ENCODE data around the gene ANKRD30B.
"Not testable (repeated sequence)": the region's sequence is repeated elsewhere in the genome, so short reads cannot be mapped to it uniquely, and the experiment has no call there.

GRCh38 chr18:14796876-14797275 lies 48.9 kb downstream of the ANKRD30B start:
- TF ChIP-seq POLR2AphosphoS5 (IDR thresholded peaks at IDR 0.05; ENCODE audit: low read depth, low read length); REST (IDR thresholded peaks at IDR 0.05; ENCODE audit: insufficient read depth in 1 of 2, low read depth in 2 of 2, low read length in 1 of 2): not testable (repeated sequence)
- TF ChIP-seq, protein P1, sequence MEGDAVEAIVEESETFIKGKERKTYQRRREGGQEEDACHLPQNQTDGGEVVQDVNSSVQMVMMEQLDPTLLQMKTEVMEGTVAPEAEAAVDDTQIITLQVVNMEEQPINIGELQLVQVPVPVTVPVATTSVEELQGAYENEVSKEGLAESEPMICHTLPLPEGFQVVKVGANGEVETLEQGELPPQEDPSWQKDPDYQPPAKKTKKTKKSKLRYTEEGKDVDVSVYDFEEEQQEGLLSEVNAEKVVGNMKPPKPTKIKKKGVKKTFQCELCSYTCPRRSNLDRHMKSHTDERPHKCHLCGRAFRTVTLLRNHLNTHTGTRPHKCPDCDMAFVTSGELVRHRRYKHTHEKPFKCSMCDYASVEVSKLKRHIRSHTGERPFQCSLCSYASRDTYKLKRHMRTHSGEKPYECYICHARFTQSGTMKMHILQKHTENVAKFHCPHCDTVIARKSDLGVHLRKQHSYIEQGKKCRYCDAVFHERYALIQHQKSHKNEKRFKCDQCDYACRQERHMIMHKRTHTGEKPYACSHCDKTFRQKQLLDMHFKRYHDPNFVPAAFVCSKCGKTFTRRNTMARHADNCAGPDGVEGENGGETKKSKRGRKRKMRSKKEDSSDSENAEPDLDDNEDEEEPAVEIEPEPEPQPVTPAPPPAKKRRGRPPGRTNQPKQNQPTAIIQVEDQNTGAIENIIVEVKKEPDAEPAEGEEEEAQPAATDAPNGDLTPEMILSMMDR (IDR thresholded peaks at IDR 0.05): not testable (repeated sequence)
